Suprapubic skin (tissue), 3 donors: Measurements from ENCODE around the gene DGCR2.

Experiments
- POLR2AphosphoS5 ChIP-seq, 3 donors: sonication (generic); formaldehyde crosslinking; IDR thresholded peaks; one replicate each; pipeline ENCODE4 v1.6.1; 2017; ENCODE audit warnings: antibody characterized with exemption in 3 of 3
- TF ChIP-seq, protein P1 (sequence below), 2 donors: fragments of 200-600 bp in 1 of 2; fragments of 450-650 bp in 1 of 2; sonication (generic) in 1 of 2; IDR thresholded peaks; one replicate each; pipeline ENCODE4 v1.5.1; 2016 to 2019; ENCODE audit warnings: antibody characterized with exemption in 2 of 2, mild to moderate bottlenecking in 1 of 2, moderate library complexity in 1 of 2

DNA sequence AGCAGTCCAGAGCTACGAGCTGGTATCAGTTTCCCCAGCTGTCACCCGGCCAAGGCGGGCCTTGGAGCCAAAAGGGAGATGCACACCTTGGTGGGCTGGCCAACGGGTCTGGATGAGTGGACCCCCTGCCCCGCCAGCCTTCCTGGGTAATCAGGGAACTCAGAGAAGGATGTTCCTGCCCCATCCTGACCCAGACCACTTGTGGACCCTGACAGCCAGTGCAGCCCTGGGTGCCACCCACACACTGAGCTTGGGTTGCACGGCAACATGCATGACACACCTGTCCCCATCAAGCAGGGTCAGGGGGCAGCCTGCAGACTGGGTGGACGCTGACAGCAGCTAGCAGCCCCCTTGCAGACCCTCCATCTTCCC is 47.7 kb upstream of the DGCR2 start:
- TF ChIP-seq, protein P1, sequence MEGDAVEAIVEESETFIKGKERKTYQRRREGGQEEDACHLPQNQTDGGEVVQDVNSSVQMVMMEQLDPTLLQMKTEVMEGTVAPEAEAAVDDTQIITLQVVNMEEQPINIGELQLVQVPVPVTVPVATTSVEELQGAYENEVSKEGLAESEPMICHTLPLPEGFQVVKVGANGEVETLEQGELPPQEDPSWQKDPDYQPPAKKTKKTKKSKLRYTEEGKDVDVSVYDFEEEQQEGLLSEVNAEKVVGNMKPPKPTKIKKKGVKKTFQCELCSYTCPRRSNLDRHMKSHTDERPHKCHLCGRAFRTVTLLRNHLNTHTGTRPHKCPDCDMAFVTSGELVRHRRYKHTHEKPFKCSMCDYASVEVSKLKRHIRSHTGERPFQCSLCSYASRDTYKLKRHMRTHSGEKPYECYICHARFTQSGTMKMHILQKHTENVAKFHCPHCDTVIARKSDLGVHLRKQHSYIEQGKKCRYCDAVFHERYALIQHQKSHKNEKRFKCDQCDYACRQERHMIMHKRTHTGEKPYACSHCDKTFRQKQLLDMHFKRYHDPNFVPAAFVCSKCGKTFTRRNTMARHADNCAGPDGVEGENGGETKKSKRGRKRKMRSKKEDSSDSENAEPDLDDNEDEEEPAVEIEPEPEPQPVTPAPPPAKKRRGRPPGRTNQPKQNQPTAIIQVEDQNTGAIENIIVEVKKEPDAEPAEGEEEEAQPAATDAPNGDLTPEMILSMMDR (IDR thresholded peaks at IDR 0.05) = no peak
- TF ChIP-seq POLR2AphosphoS5 (IDR thresholded peaks at IDR 0.05) = no peak
